ENCODE measurements around the gene IBSP.

Gene IBSP

DNA sequence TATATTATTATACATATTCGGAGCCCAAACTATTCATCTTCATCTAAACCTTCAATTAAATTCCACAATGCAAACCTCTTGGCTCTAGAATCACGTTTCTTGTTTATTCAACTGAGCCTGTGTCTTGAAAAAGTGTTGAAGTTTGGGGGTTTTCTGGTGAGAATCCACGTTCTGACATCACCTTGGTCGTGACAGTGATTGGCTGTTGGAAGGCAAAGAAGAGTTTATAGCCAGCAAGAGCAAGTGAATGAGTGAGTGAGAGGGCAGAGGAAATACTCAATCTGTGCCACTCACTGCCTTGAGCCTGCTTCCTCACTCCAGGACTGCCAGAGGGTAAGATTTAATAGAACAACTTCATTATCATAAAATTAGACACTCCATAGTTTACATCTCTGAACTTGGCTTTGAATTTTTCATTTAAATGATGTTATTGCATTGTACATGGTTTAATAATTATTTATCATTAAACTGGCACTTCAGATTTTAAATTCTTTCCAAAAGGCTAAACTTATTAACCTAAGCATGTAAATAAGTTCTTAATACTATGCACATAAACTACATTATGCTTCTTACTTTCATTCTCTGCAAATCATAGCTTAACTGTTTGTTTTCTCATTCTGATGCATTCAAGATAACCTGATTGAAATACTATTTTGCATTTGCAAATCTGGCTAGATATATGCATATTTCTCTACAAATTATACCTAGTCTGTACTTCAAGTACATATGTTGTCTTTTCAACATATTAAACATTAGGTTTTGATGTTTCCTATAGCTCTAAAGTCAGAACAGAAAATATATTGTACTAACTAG lies at the start of gene IBSP:
Gene IBSP (plus strand): TSS at position 254 of the 813 bp plus-strand sequence. CDS start 2,808 bp downstream, outside the sequence.
- H3K4me1 ChIP-seq (ENCODE audit: control insufficient read depth in 1 of 2, insufficient read depth in 2 of 2, low read length in 2 of 2): no peaks in the 10 kb centered on the region
- H3K9me3 ChIP-seq (ENCODE audit: control insufficient read depth in 1 of 2, low read length in 2 of 2): no peaks in the 10 kb centered on the region
- no peaks in the 10 kb centered on the region for H3K27me3 ChIP-seq (ENCODE audit: low read depth, low read length)
- no peak within 1 kb of the TSS for H3K4me3 ChIP-seq (ENCODE audit: low read depth in 1 of 2, low read length in 2 of 2)
- no peak within 1 kb of the TSS for H3K27ac ChIP-seq (ENCODE audit: low read length)
- no peaks in the 10 kb centered on the region for H3K36me3 ChIP-seq (ENCODE audit: control insufficient read depth in 1 of 2, insufficient read depth in 2 of 2, low read length in 2 of 2)

DNA sequence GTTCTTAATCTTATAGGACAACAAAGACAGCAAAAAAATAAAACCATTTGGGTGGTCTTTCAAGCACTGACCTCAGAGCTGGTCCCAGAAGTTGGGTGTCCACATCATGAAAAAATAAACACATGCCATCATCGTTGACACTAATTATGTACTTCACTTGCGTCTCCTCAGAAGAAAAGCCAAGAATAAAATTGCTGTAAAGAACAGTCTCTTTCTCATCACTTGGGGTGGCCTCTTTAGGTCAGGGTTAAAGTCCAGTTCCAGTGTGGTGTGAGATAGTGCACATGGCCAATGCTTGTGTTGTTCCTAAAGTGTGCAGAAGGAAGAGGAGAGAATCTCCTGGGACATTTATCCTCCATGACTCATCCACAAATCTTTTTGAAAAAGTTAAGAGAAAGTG lies 49.5 kb upstream of the IBSP start:
- Histone ChIP-seq H3K27ac (ENCODE audit: low read length) (no peak overlapping the region), H3K4me3 (ENCODE audit: low read depth in 1 of 2, low read length in 2 of 2) (no peak overlapping the region), H3K36me3 (ENCODE audit: control insufficient read depth in 1 of 2, insufficient read depth in 2 of 2, low read length in 2 of 2) (no peaks in the 10 kb centered on the region), H3K27me3 (ENCODE audit: low read depth, low read length) (no peaks in the 10 kb centered on the region), H3K4me1 (ENCODE audit: control insufficient read depth in 1 of 2, insufficient read depth in 2 of 2, low read length in 2 of 2) (no peaks in the 10 kb centered on the region), H3K9me3 (ENCODE audit: control insufficient read depth in 1 of 2, low read length in 2 of 2) (peaks cover 0 to 3% of the 10 kb centered on the region in 2 donors)

DNA sequence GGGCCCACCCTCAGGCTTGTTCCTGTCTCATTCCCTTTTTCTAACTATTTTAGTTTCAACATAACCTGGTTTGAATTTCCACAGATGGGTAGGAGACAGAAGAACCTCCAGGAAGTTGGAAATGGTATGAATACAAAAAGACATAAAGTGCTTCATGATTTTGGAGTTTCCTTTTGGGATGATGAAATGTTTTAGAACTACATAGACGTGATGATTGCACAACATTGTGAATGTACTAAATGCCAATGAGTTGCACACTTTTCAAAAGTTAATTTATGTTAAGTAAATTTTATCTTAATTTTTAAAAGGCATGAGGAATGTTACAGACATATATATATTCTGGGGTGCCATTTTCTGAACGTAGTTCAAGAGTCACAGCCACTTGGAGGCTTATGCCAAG lies 41.1 kb upstream of the IBSP start:
- H3K36me3 ChIP-seq (ENCODE audit: control insufficient read depth in 1 of 2, insufficient read depth in 2 of 2, low read length in 2 of 2): no peaks in the 10 kb centered on the region
- H3K27ac ChIP-seq (ENCODE audit: low read length): no peak overlapping the region
- no peak overlapping the region for H3K4me3 ChIP-seq (ENCODE audit: low read depth in 1 of 2, low read length in 2 of 2)
- no peaks in the 10 kb centered on the region for H3K9me3 ChIP-seq (ENCODE audit: control insufficient read depth in 1 of 2, low read length in 2 of 2)
- no peaks in the 10 kb centered on the region for H3K4me1 ChIP-seq (ENCODE audit: control insufficient read depth in 1 of 2, insufficient read depth in 2 of 2, low read length in 2 of 2)
- H3K27me3 ChIP-seq (ENCODE audit: low read depth, low read length): no peaks in the 10 kb centered on the region

- Histone ChIP-seq H3K4me3 (ENCODE audit: low read depth in 1 of 2, low read length in 2 of 2) (no peak overlapping the region), H3K27me3 (ENCODE audit: low read depth, low read length) (no peaks in the 10 kb centered on the region), H3K27ac (ENCODE audit: low read length) (no peak overlapping the region), H3K36me3 (ENCODE audit: control insufficient read depth in 1 of 2, insufficient read depth in 2 of 2, low read length in 2 of 2) (no peaks in the 10 kb centered on the region), H3K4me1 (ENCODE audit: control insufficient read depth in 1 of 2, insufficient read depth in 2 of 2, low read length in 2 of 2) (no peaks in the 10 kb centered on the region), H3K9me3 (ENCODE audit: control insufficient read depth in 1 of 2, low read length in 2 of 2) (no peaks in the 10 kb centered on the region)
Measured at GRCh38 chr4:87762311-87762710, 37.0 kb upstream of the IBSP start.

DNA sequence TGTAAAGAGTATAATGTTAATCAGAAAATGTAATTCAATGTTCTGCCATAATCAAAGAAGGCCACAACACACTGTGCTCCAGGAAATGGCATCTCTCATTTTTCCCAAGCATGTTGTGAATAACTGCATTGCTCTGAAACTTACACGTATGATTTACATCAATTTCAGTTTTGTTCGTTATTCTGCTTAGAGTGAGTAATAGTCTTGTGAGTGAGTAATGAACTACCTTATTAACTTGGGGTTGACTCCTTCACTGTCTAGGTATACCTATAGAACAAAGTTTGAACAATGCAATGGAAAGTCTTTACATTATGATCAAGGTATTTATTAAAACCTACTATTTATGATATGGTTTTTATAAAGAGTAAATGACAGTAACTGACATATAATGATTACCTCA lies 17.8 kb upstream of the IBSP start:
- Histone ChIP-seq H3K9me3 (ENCODE audit: control insufficient read depth in 1 of 2, low read length in 2 of 2) (no peaks in the 10 kb centered on the region), H3K4me3 (ENCODE audit: low read depth in 1 of 2, low read length in 2 of 2) (no peak overlapping the region), H3K27me3 (ENCODE audit: low read depth, low read length) (no peaks in the 10 kb centered on the region), H3K27ac (ENCODE audit: low read length) (no peak overlapping the region), H3K4me1 (ENCODE audit: control insufficient read depth in 1 of 2, insufficient read depth in 2 of 2, low read length in 2 of 2) (no peaks in the 10 kb centered on the region), H3K36me3 (ENCODE audit: control insufficient read depth in 1 of 2, insufficient read depth in 2 of 2, low read length in 2 of 2) (no peaks in the 10 kb centered on the region)

DNA sequence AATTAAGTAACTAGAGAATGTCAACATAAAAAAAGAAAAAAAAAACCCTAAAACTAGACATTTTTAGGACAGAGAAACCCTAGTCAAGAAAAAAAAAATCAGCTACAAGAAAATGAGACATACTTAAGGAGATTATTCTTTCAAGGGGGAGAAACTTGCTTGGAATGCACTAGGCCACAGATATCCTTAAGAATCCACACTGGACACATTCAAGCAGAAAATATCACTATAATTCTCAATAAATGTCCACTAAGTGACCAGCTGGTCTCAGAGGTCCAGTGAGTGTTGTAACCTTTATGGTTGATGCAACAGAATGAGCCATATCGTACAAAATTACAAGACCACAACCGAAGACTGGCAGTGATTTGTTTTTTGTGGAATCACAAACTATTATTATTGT lies 15.6 kb upstream of the IBSP start:
- no peaks in the 10 kb centered on the region for H3K36me3 ChIP-seq (ENCODE audit: control insufficient read depth in 1 of 2, insufficient read depth in 2 of 2, low read length in 2 of 2)
- H3K4me1 ChIP-seq (ENCODE audit: control insufficient read depth in 1 of 2, insufficient read depth in 2 of 2, low read length in 2 of 2): no peaks in the 10 kb centered on the region
- no peak overlapping the region for H3K4me3 ChIP-seq (ENCODE audit: low read depth in 1 of 2, low read length in 2 of 2)
- no peaks in the 10 kb centered on the region for H3K27me3 ChIP-seq (ENCODE audit: low read depth, low read length)
- no peak overlapping the region for H3K27ac ChIP-seq (ENCODE audit: low read length)
- H3K9me3 ChIP-seq (ENCODE audit: control insufficient read depth in 1 of 2, low read length in 2 of 2): no peaks in the 10 kb centered on the region

GRCh38 chr4:87785731-87786509 lies 13.4 kb upstream of the IBSP start:
- no peak overlapping the region for H3K27ac ChIP-seq (ENCODE audit: low read length)

DNA sequence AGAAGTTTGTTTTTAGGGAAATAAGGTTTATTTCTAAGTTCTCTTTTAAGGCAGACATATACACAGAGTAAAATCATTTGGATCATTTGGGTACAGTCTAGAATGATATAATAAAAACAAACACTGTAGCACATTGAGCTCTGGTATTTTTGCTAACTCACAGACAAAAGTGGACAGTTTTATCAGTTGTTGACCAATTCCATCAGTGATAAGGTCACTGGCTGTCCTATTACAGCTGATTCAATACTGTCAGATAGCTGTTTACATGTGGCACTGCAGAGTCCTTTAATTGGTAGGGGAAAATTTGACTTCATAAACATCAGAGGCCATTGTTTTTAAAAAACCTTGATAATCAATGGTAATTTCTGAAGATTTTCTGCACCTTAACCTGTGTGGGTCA lies 3.5 kb downstream of the IBSP start:
- Histone ChIP-seq H3K27me3 (ENCODE audit: low read depth, low read length) (no peaks in the 10 kb centered on the region), H3K27ac (ENCODE audit: low read length) (no peak overlapping the region), H3K4me1 (ENCODE audit: control insufficient read depth in 1 of 2, insufficient read depth in 2 of 2, low read length in 2 of 2) (no peaks in the 10 kb centered on the region), H3K4me3 (ENCODE audit: low read depth in 1 of 2, low read length in 2 of 2) (no peak overlapping the region), H3K9me3 (ENCODE audit: control insufficient read depth in 1 of 2, low read length in 2 of 2) (no peaks in the 10 kb centered on the region), H3K36me3 (ENCODE audit: control insufficient read depth in 1 of 2, insufficient read depth in 2 of 2, low read length in 2 of 2) (no peaks in the 10 kb centered on the region)

More at GRCh38 chr4:87785731-87786509, 13.4 kb upstream of the IBSP start:
- no peak overlapping the region for H3K4me3 ChIP-seq (ENCODE audit: low read depth in 1 of 2, low read length in 2 of 2)
- H3K9me3 ChIP-seq (ENCODE audit: control insufficient read depth in 1 of 2, low read length in 2 of 2): no peaks in the 10 kb centered on the region
- H3K36me3 ChIP-seq (ENCODE audit: control insufficient read depth in 1 of 2, insufficient read depth in 2 of 2, low read length in 2 of 2): no peaks in the 10 kb centered on the region
- H3K27me3 ChIP-seq (ENCODE audit: low read depth, low read length): no peaks in the 10 kb centered on the region
- H3K4me1 ChIP-seq (ENCODE audit: control insufficient read depth in 1 of 2, insufficient read depth in 2 of 2, low read length in 2 of 2): no peaks in the 10 kb centered on the region

GRCh38 chr4:87803421-87803820 lies 4.1 kb downstream of the IBSP start:
- Histone ChIP-seq H3K4me3 (ENCODE audit: low read depth in 1 of 2, low read length in 2 of 2) (no peak overlapping the region), H3K9me3 (ENCODE audit: control insufficient read depth in 1 of 2, low read length in 2 of 2) (no peaks in the 10 kb centered on the region), H3K36me3 (ENCODE audit: control insufficient read depth in 1 of 2, insufficient read depth in 2 of 2, low read length in 2 of 2) (no peaks in the 10 kb centered on the region), H3K4me1 (ENCODE audit: control insufficient read depth in 1 of 2, insufficient read depth in 2 of 2, low read length in 2 of 2) (no peaks in the 10 kb centered on the region), H3K27me3 (ENCODE audit: low read depth, low read length) (no peaks in the 10 kb centered on the region), H3K27ac (ENCODE audit: low read length) (no peak overlapping the region)

DNA sequence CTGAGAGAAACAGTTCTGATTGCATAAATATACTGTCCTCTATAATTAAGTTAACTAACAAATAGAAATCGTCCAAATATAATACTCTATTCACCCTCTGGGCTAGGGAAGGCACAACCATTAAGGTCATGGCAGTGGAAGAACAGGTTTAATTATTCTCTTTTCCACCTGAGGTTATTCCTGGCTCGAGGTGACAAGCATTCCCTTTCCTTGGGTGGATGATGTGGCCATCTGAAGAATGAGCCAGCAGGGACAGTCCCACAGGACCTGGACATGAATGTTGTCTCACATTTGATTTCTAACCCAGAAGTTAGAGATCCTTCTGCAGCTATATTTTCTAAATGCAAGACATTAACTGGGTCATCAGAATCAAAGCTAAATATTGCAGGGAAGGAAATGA lies 5.5 kb downstream of the IBSP start:
- no peak overlapping the region for H3K4me3 ChIP-seq (ENCODE audit: low read depth in 1 of 2, low read length in 2 of 2)
- H3K36me3 ChIP-seq (ENCODE audit: control insufficient read depth in 1 of 2, insufficient read depth in 2 of 2, low read length in 2 of 2): no peaks in the 10 kb centered on the region
- H3K9me3 ChIP-seq (ENCODE audit: control insufficient read depth in 1 of 2, low read length in 2 of 2): no peaks in the 10 kb centered on the region
- no peaks in the 10 kb centered on the region for H3K27me3 ChIP-seq (ENCODE audit: low read depth, low read length)
- no peaks in the 10 kb centered on the region for H3K4me1 ChIP-seq (ENCODE audit: control insufficient read depth in 1 of 2, insufficient read depth in 2 of 2, low read length in 2 of 2)
- no peak overlapping the region for H3K27ac ChIP-seq (ENCODE audit: low read length)

DNA sequence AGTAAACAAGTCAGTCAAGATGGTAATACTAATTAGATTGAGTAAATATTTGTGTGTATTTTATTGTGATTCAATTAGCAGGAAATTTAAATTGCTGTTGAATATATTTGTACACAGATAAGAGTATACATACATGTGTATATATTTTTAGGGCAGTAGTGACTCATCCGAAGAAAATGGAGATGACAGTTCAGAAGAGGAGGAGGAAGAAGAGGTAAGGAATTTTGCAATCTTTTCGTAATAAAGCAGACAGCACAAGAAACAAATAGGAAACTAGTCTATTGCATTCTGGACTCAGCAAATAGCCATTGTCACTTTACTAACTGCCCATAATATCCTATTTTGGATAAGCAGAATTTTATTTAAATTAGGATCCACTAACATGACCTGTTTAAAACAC lies 6.6 kb downstream of the IBSP start:
- no peaks in the 10 kb centered on the region for H3K4me1 ChIP-seq (ENCODE audit: control insufficient read depth in 1 of 2, insufficient read depth in 2 of 2, low read length in 2 of 2)
- H3K27ac ChIP-seq (ENCODE audit: low read length): no peak overlapping the region
- no peaks in the 10 kb centered on the region for H3K9me3 ChIP-seq (ENCODE audit: control insufficient read depth in 1 of 2, low read length in 2 of 2)
- no peak overlapping the region for H3K4me3 ChIP-seq (ENCODE audit: low read depth in 1 of 2, low read length in 2 of 2)
- H3K36me3 ChIP-seq (ENCODE audit: control insufficient read depth in 1 of 2, insufficient read depth in 2 of 2, low read length in 2 of 2): no peaks in the 10 kb centered on the region
- H3K27me3 ChIP-seq (ENCODE audit: low read depth, low read length): no peaks in the 10 kb centered on the region

Measured in muscle layer of duodenum (tissue), 2 donors.